Left cardiac atrium (tissue), 4 donors: ENCODE results near the gene LYPD5. TPM values are rescaled to one million over a fixed set of nuclear protein-coding genes. Genes with fewer than 3 reads are reported as not detected.
A peak's percentile ranks its signal among the peaks of the same experiment; 100 is the strongest.
"Not testable (repeated sequence)": the region's sequence is repeated elsewhere in the genome, so short reads cannot be mapped to it uniquely, and the experiment has no call there.

Experiments
- ATAC-seq, 2 donors: fragments of 200-7000 bp; cut with Tn5 transposase; one replicate each; pipeline ENCODE4 v1.9.1; 2020; ENCODE audit warnings: mild to moderate bottlenecking in 2 of 2, moderate library complexity in 2 of 2
- DNase-seq: peaks from one replicate; pipeline ENCODE4 v3.0.0-alpha.2; 2020
- intact Hi-C, 2 donors: fragments of 100-400 bp; cut with DNase I; formaldehyde crosslinking; loops; one replicate each; pipeline versions ENCODE4 v1.14.1 to v1.15.1; 2022 to 2023
- total RNA-seq, 2 donors: library from RNA; stranded (reverse); fragmentation: NEBNext Ultra II Directional; extraction: Animal tissue kit (Norgen Biotek cat#: 25700); gene quantifications; one replicate each; pipeline ENCODE4 v1.2.1, GENCODE V29; 2021
- donor health status: DM: no; HTN: yes; CAD: no.
- donor health status: DM: no; HTN: yes; CAD: no; lungs with severe emphysema.
- donor health status: DM: yes; HTN: yes; CAD: no.
- donor health status: Dilated cardiomyopathy.

The LYPD5 gene
- total RNA-seq, 2 donors from 2014 or later = 1.3 to 2.1 TPM

GRCh38 chr19:43765109-43765876 is 37.0 kb downstream of the LYPD5 start:
- ATAC-seq (peak; percentile 61 to 90), DNase-seq (peak; percentile 80)
- intact Hi-C loops = no loop called here

- intact Hi-C loops, DNase-seq: not testable (repeated sequence)
- ATAC-seq = peak in 1 of 2 donors; percentile 39
Measured at GRCh38 chr19:43764684-43765083, 37.6 kb downstream of the LYPD5 start.

DNA sequence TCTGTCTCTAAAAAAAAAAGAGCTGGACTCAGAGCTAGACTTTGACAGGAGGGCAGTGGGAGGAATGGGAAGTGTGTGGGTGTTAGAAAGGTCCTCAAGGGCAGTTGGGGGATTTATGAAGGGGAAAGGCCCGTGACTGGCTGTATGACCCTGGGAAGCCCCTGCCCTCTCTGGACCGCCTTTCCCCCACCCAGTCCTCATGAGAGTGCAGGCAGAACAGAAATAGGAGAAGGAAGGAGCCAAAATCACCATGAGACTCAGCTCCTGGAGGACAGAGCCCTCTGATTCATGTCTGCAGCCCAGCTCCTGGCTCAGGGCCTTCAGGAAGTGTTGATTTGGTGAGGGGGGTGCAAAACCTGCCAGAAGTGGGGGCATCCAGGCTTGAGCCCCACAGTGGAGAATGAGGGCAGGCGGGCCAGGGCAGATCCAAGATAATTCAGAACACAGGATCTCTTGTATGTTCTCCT is 38.7 kb downstream of the LYPD5 start:
- DNase-seq = no peak
- peak in 1 of 2 donors; percentile 61 for ATAC-seq
- intact Hi-C loops = no loop called here

DNA sequence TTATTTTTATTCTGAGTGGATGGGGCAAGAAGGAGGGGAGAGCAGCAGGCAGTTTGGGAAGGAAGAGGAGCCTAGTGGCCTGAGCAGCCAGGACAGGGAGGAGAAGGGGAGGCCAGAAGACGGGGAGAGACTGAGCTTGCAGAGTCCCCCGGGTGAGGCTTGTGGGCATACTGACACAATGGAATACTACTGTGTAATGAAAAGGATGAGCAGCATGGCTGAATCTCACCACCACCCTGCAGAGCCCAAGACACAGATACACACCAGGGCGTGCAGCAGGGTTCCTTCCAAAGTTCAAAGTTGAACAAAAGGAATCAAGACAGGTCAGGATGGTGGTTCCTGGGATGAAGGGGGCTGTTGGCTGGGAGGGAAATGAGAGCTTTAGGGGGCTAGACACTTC is 39.4 kb downstream of the LYPD5 start:
- DNase-seq (no peak), ATAC-seq (no peak)
- intact Hi-C loops = no loop called here

DNA sequence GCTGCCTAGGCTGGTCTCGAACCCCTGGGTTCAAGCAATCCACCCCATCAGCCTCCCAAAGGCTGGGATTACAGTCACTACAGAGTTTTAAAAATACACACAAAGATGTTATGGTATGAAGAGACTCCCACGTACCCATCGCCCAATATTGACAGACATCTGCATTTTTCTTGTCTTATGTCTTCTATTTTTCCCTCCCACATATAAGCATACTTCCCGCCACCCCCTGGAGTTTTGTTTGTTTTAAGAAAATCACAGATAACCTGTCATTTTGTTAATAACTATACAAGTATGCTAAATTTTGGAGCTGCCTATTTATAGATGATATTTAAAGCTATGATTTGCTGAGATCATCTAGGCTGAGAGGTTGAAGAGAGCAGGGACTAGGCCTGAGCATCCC is 41.3 kb downstream of the LYPD5 start:
- DNase-seq = no peak
- intact Hi-C loops = no loop called here
- no peak for ATAC-seq

- DNase-seq = no peak
- no peak for ATAC-seq
- intact Hi-C loops = no loop called here
Measured at GRCh38 chr19:43759515-43759914, 42.7 kb downstream of the LYPD5 start.

DNA sequence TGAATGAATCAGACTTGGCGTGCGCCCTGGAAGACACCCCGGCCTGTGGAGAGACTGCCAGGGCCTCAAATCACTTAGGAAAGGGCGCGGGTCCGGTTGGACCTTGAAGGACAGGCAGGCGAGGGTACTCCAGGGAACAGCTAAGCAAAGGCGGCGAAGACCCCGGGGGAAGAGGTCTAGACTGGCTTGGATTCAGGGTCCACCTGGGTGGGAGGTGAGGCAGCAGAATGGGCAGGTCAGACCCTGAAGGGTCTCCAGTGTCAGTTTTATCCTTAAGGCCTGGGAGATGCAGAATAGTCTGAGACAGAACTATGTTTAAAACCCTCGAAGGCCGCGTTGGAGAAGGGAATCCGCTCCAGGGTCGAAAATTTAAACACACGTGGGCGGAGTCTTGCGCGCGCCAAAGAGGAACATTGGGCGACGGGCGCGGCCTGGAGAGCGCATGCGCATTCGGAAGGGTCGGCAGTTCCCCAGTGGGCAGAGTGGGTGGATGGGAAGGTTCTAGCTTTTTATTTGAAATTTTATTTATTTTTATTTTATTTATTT is 46.9 kb downstream of the LYPD5 start:
- ATAC-seq = peak; percentile 62 to 70
- DNase-seq = peak; percentile 87
- intact Hi-C loops = no loop called here

GRCh38 chr19:43754503-43755255 is 47.6 kb downstream of the LYPD5 start, which contains the start of gene SMG9:
SMG9 (minus strand) TSS chr19:43754962; CDS start chr19:43750741, 4,221 bp downstream.
- DNase-seq = peak; percentile 99
- intact Hi-C loops = no loop called here

DNA sequence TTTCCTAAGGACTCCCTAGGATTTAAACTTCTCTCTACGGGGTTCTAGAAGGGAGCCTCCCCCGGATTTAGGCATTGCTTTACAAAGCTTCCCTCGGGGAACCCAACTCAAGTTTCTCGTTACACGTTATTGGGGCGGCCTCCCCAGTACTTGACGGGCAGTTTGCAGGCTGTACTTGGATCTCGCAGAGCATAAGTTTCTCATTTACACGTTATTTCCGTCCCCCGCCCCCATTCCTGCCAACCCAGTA is 48.1 kb downstream of the LYPD5 start:
- DNase-seq = no peak
- no peak for ATAC-seq
- intact Hi-C loops = no loop called here

More at GRCh38 chr19:43754503-43755255, 47.6 kb downstream of the LYPD5 start, which contains the start of gene SMG9:
- ATAC-seq = peak; percentile 94 to 95

DNA sequence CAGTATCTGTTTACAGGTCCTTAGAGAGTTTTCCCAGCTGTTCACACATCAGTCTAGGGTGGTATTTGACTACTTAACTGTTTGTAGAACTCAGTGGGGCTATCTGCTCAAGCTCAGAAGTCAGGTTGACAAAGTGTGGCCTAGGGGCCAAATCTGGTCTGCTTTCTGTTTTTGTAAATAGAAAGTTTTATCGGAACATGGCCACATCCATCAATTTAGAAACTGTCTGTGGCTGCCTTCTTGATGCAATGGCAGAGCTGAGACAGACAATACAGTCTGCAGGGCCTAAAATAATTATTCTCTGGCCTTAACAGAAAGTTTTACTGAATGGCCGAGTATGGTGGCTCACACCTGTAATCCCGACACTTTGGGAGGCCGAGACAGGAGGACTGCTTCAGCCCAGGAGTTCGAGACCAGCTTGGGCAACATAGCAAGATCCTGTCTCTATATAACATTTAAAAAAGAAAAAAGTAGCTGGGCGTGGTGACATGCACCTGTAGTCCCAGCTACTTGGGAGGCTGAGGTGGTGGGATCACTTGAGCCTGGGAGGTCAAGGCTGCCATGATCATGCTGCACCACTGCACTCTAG is 49.9 kb downstream of the LYPD5 start:
- DNase-seq = no peak
- intact Hi-C loops = no loop called here
- ATAC-seq = no peak

GRCh38 chr19:43751466-43752220 is 50.6 kb downstream of the LYPD5 start:
- DNase-seq (no peak), ATAC-seq (no peak)
- intact Hi-C loops = no loop called here

GRCh38 chr19:43749898-43750297 is 52.3 kb downstream of the LYPD5 start:
- ATAC-seq = no peak
- intact Hi-C loops = loop anchor here in 1 of 2 donors (5.0 kb wide), 1 partner anchor 32 kb away; the partner anchor contains the start of gene KCNN4

GRCh38 chr19:43749152-43749551 is 53.1 kb downstream of the LYPD5 start:
- intact Hi-C loops = loop anchor here in 1 of 2 donors (5.0 kb wide), 1 partner anchor 33 kb away; the partner anchor contains the start of gene KCNN4
- DNase-seq (no peak), ATAC-seq (no peak)

More at GRCh38 chr19:43749898-43750297, 52.3 kb downstream of the LYPD5 start:
- DNase-seq = no peak

DNA sequence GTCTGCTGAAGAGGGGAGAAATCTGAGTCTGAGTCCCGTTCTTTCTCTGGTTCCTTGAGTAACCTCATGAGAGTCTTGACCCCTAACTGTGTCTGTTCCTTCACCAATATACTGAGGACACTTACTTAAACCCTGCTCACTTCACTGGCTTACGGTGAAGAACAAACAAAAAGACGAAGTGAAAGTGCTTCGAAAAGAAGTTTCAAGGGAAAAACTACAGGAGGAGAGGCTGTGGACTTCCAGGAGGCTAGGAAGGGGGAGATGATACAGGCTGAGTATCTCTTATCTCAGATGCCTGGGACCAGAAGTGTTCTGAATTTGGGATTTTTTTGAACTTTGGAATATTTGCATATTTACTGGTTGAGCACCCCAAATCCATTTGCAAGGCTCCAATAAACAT is 53.6 kb downstream of the LYPD5 start:
- DNase-seq = no peak
- intact Hi-C loops = loop anchor here in 1 of 2 donors (5.0 kb wide), 1 partner anchor 34 kb away; the partner anchor contains the start of gene KCNN4
- no peak for ATAC-seq

GRCh38 chr19:43748205-43748594 is 54.0 kb downstream of the LYPD5 start:
- no peak for DNase-seq
- intact Hi-C loops = loop anchor here in 1 of 2 donors (5.0 kb wide), 1 partner anchor 34 kb away; the partner anchor contains the start of gene KCNN4

DNA sequence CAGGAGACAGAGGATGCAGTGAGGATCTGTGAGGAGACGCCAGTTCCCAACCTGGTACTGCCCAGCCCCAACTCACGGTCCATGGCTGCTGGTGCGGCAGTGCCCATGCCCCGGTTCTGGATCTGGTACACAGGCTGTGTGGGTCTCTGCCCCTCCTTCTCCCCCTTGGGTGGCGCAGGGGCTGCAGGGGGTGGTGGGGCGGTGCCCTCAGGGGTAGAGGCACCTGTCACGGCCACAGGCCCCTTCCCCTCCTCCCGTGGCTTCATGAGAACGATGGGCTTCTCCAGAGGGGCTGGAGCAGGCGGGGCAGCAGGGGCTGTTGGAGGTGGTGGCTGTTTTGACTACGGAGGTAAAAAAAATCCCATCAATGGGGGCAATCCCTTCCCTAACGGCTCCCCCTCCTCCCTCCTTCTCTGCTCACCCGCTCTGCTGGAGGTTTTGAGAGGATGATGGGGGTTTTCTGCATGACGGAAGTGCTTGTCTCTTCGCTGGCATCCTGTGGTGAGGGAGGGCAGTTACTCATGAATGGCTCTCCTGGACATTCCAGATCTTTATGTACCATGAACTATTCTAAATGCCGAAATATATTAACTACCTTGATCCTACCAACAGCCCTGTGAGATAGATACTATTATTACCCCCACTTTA is 54.6 kb downstream of the LYPD5 start:
- intact Hi-C loops = loop anchor here in 1 of 2 donors (5.0 kb wide), 1 partner anchor 35 kb away; the partner anchor contains the start of gene KCNN4
- DNase-seq = no peak
- no peak for ATAC-seq

More at GRCh38 chr19:43748205-43748594, 54.0 kb downstream of the LYPD5 start:
- ATAC-seq = no peak
